GM23248 (cell line): ENCODE data around the gene ZBTB43. TPM values are rescaled to one million over a fixed set of nuclear protein-coding genes. Genes with fewer than 3 reads are reported as not detected.

ENCODE experiments used
- DNase-seq: peaks from one replicate; pipeline ENCODE4 v3.0.0-alpha.2; 2015
- H2AFZ ChIP-seq: fragments of 200-600 bp; sonication (generic); 2 replicates; pipeline ENCODE4 v1.6.1; 2016; ENCODE audit warnings: antibody characterized with exemption
- H3F3A ChIP-seq: fragments of 200-600 bp; sonication (generic); 2 replicates; pipeline ENCODE4 v1.6.1; 2016; ENCODE audit warnings: mild to moderate bottlenecking, antibody characterized with exemption, mixed run types; ENCODE audit not compliant: insufficient read depth
- H3K27ac ChIP-seq: fragments of 200-600 bp; sonication (generic); 2 replicates; pipeline ENCODE4 v1.5.1; 2016; ENCODE audit warnings: mild to moderate bottlenecking
- H3K27me3 ChIP-seq: fragments of 200-600 bp; sonication (generic); replicated peaks from 2 replicates; pipeline ENCODE4 v1.6.1; 2016; ENCODE audit warnings: mild to moderate bottlenecking; ENCODE audit not compliant: insufficient read depth
- H3K36me3 ChIP-seq: fragments of 200-600 bp; sonication (generic); 2 replicates; pipeline ENCODE4 v1.6.1; 2016; ENCODE audit warnings: low read depth, mild to moderate bottlenecking
- H3K4me1 ChIP-seq: fragments of 200-600 bp; sonication (generic); 2 replicates; pipeline ENCODE4 v1.6.1; 2016; ENCODE audit warnings: mild to moderate bottlenecking; ENCODE audit not compliant: insufficient read depth
- H3K4me2 ChIP-seq: fragments of 200-600 bp; sonication (generic); one replicate; pipeline ENCODE4 v1.6.1; 2016; ENCODE audit warnings: mild to moderate bottlenecking; ENCODE audit not compliant: unreplicated experiment
- H3K4me3 ChIP-seq: fragments of 200-600 bp; sonication (generic); 2 replicates; pipeline ENCODE4 v1.5.1; 2016; ENCODE audit warnings: mild to moderate bottlenecking
- H3K79me2 ChIP-seq: fragments of 200-600 bp; sonication (generic); 2 replicates; pipeline ENCODE4 v1.6.1; 2016; ENCODE audit warnings: mild to moderate bottlenecking; ENCODE audit not compliant: insufficient read depth
- H3K9ac ChIP-seq: fragments of 200-600 bp; sonication (generic); 2 replicates; pipeline ENCODE4 v1.6.1; 2016; ENCODE audit warnings: mild to moderate bottlenecking
- H3K9me2 ChIP-seq: fragments of 200-600 bp; sonication (generic); 2 replicates; pipeline ENCODE4 v1.6.1; 2016; ENCODE audit warnings: mixed run types, mild to moderate bottlenecking, moderate library complexity; ENCODE audit not compliant: insufficient read depth
- H3K9me3 ChIP-seq: fragments of 200-600 bp; sonication (generic); one replicate; pipeline ENCODE4 v1.6.1; 2017; ENCODE audit warnings: low read depth
- H4K20me1 ChIP-seq: fragments of 200-600 bp; sonication (generic); 2 replicates; pipeline ENCODE4 v1.6.0; 2016; ENCODE audit not compliant: insufficient read depth
- EZH2 ChIP-seq: fragments of 200-600 bp; sonication (generic); IDR thresholded peaks from 2 replicates; pipeline ENCODE4 v1.6.1; 2018; ENCODE audit warnings: antibody characterized with exemption, mild to moderate bottlenecking; ENCODE audit not compliant: insufficient read depth, poor library complexity, severe bottlenecking
- EZH2phosphoT487 ChIP-seq: fragments of 200-600 bp; sonication (generic); IDR thresholded peaks from 2 replicates; pipeline ENCODE4 v1.6.1; 2018; ENCODE audit warnings: antibody characterized with exemption, moderate library complexity, mild to moderate bottlenecking, low read depth; ENCODE audit not compliant: insufficient read depth
- WGBS, 2 experiments: methylation state at CpG; one replicate each; pipeline ENCODE4 v1.1.6; 2015 to 2017; ENCODE audit warnings: low lambda C conversion rate in 2 of 2, low coverage in 1 of 2; ENCODE audit errors: missing lambda C conversion rate in 2 of 2; 5-methylcytosine and 5-hydroxymethylcytosine counted together
- in situ Hi-C: fragments of 300-500 bp; cut with MboI; formaldehyde crosslinking; loops from 2 replicates; pipeline ENCODE4 v1.15.0; 2020
- polyA plus RNA-seq: library from polyadenylated mRNA; unstranded; fragments of >200 nt; fragmentation: Nextera tagmentation; extraction: Ambion mirVana; gene quantifications from 2 replicates; pipeline ENCODE4 v1.2.1, GENCODE V29; 2016
- total RNA-seq: library from RNA; depleted of rRNA; stranded (reverse); fragments of >200 nt; shearing (Covaris generic); gene quantifications from 2 replicates; pipeline ENCODE4 v1.2.3, GENCODE V29; 2014

The ZBTB43 gene
- total and polyA plus RNA-seq, 2 experiments from 2014 or later, result 8.5 to 12.3 TPM

DNA sequence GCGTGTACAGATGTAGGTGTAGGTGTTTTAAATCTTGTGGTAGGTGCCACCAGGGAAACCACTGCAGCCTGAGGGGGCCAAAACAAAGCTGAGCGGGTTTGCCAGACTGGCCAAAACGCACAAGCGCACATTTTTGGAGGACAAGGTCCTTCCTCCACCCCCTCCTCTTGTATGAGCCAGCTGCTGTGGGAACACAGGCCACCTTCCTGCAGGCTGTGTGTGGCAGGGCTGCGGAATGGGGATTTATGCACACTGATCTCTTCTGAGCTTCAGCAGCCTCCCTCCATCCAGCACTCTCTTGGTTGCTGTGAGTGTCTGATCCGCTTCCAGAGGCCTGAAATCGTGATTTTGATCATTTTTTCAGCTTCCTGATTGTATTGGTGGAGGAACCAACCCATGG is 22.4 kb downstream of the ZBTB43 start:
- H3K36me3 ChIP-seq, result peaks cover 6% of the 10 kb centered on the region
- H3K9me3 ChIP-seq, result no peaks in the 10 kb centered on the region
- in situ Hi-C loops, result no loop called here
- H3K4me2 ChIP-seq, result no peak overlapping the region
- peaks cover 99% of the 10 kb centered on the region for H3K79me2 ChIP-seq
- peaks cover 10% of the 10 kb centered on the region; the same call in 1 of the 2 replicates for H4K20me1 ChIP-seq
- 99% methylated on average over 7 of the region's 7 CpGs for whole genome bisulfite sequencing, 2 experiments
- no peak overlapping the region for H2AFZ ChIP-seq
- no peak for DNase-seq
- no peak overlapping the region for H3K27ac ChIP-seq
- TF ChIP-seq EZH2phosphoT487 (no peak), EZH2 (no peak)
- H3K9ac ChIP-seq, result no peak overlapping the region
- H3K9me2 ChIP-seq, result no peaks in the 10 kb centered on the region
- peaks cover 4% of the 10 kb centered on the region; the same call in 1 of the 2 replicates for H3F3A ChIP-seq
- H3K27me3 ChIP-seq, result no peaks in the 10 kb centered on the region
- no peak overlapping the region for H3K4me3 ChIP-seq
- H3K4me1 ChIP-seq, result no peaks in the 10 kb centered on the region

DNA sequence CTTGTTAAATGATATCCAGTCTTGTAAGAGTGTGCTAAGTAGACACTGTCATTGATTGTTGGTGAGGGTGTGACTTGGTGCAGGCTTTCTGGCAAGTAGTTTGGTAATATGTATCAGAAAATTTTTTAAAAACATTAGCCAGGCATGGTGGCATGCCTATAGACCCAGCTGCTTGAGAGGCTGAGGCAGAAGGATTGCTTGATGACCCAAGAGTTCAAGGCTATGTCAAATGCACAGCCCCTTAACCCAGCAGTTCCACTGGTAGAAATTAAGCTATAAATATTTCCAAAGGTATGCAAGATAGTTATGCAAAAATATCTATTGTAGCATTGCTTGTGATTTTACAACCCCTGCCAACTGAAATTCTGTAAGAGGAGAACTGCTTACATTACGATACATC is 24.2 kb downstream of the ZBTB43 start:
- H3K9me3 ChIP-seq, result no peaks in the 10 kb centered on the region
- TF ChIP-seq EZH2, result no peak
- no peak for TF ChIP-seq EZH2phosphoT487
- peaks cover 99% of the 10 kb centered on the region for H3K79me2 ChIP-seq
- peaks cover 10% of the 10 kb centered on the region; the same call in 1 of the 2 replicates for H4K20me1 ChIP-seq
- WGBS, 2 experiments, result 90 to 95% methylated on average over 1 of the region's 1 CpG
- DNase-seq, result no peak
- H3K9ac ChIP-seq, result no peak overlapping the region
- no peak overlapping the region for H3K4me3 ChIP-seq
- H3K9me2 ChIP-seq, result no peaks in the 10 kb centered on the region
- no peaks in the 10 kb centered on the region for H3F3A ChIP-seq
- H3K4me2 ChIP-seq, result no peak overlapping the region
- no peak overlapping the region for H2AFZ ChIP-seq
- H3K4me1 ChIP-seq, result no peaks in the 10 kb centered on the region
- no peak overlapping the region for H3K27ac ChIP-seq
- no peaks in the 10 kb centered on the region for H3K27me3 ChIP-seq
- peaks cover 6% of the 10 kb centered on the region for H3K36me3 ChIP-seq
- in situ Hi-C loops, result no loop called here

- no peaks in the 10 kb centered on the region for H3K27me3 ChIP-seq
- no peak for DNase-seq
- WGBS, 2 experiments, result 97 to 98% methylated on average over 3 of the region's 3 CpGs
- H3K4me1 ChIP-seq, result no peaks in the 10 kb centered on the region
- no peak overlapping the region for H3K4me2 ChIP-seq
- TF ChIP-seq EZH2phosphoT487 (no peak), EZH2 (no peak)
- H3K36me3 ChIP-seq, result peaks cover 7% of the 10 kb centered on the region
- H4K20me1 ChIP-seq, result peaks cover 10% of the 10 kb centered on the region; the same call in 1 of the 2 replicates
- in situ Hi-C loops, result no loop called here
- H3K9me3 ChIP-seq, result no peaks in the 10 kb centered on the region
- H3K9ac ChIP-seq, result no peak overlapping the region
- no peak overlapping the region for H3K27ac ChIP-seq
- H2AFZ ChIP-seq, result no peak overlapping the region
- peaks cover 97% of the 10 kb centered on the region for H3K79me2 ChIP-seq
- H3K9me2 ChIP-seq, result no peaks in the 10 kb centered on the region
- H3K4me3 ChIP-seq, result no peak overlapping the region
- no peaks in the 10 kb centered on the region for H3F3A ChIP-seq
Measured at GRCh38 chr9:126830827-126831226, 26.0 kb downstream of the ZBTB43 start.

- 81 to 83% methylated on average over 9 of the region's 9 CpGs for WGBS, 2 experiments
- H2AFZ ChIP-seq, result no peak overlapping the region
- DNase-seq, result no peak
- no peaks in the 10 kb centered on the region for H3K9me3 ChIP-seq
- H3K9me2 ChIP-seq, result no peaks in the 10 kb centered on the region
- H4K20me1 ChIP-seq, result peaks cover 10% of the 10 kb centered on the region; the same call in 1 of the 2 replicates
- peaks cover 7% of the 10 kb centered on the region for H3K36me3 ChIP-seq
- no peaks in the 10 kb centered on the region for H3K27me3 ChIP-seq
- H3K9ac ChIP-seq, result no peak overlapping the region
- no peak overlapping the region for H3K4me3 ChIP-seq
- in situ Hi-C loops, result no loop called here
- H3K4me2 ChIP-seq, result no peak overlapping the region
- no peaks in the 10 kb centered on the region for H3K4me1 ChIP-seq
- H3F3A ChIP-seq, result no peaks in the 10 kb centered on the region
- peaks cover 97% of the 10 kb centered on the region for H3K79me2 ChIP-seq
- TF ChIP-seq EZH2phosphoT487, result no peak
- no peak for TF ChIP-seq EZH2
- no peak overlapping the region for H3K27ac ChIP-seq
Measured at GRCh38 chr9:126832440-126832839, 27.6 kb downstream of the ZBTB43 start.

DNA sequence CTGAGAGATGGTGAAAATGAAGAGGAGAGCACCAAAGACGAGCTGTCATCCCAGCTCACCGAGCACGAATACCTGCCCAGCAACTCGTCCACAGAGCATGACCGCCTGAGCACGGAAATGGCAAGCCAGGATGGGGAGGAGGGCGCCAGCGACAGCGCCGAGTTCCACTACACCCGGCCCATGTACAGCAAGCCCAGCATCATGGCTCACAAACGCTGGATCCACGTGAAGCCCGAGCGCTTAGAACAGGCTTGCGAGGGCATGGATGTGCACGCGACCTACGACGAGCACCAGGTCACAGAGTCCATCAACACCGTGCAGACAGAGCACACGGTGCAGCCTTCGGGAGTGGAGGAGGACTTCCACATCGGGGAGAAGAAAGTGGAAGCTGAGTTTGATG is 28.2 kb downstream of the ZBTB43 start:
- 92 to 93% methylated on average over 23 to 24 of the region's 24 CpGs for WGBS, 2 experiments
- peaks cover 12% of the 10 kb centered on the region for H3K36me3 ChIP-seq
- H3F3A ChIP-seq, result no peaks in the 10 kb centered on the region
- no peak for DNase-seq
- H3K4me3 ChIP-seq, result no peak overlapping the region
- peaks cover 10% of the 10 kb centered on the region; the same call in 1 of the 2 replicates for H4K20me1 ChIP-seq
- no peak overlapping the region for H3K4me2 ChIP-seq
- in situ Hi-C loops, result no loop called here
- H3K27me3 ChIP-seq, result no peaks in the 10 kb centered on the region
- no peaks in the 10 kb centered on the region for H3K9me2 ChIP-seq
- H2AFZ ChIP-seq, result no peak overlapping the region
- H3K27ac ChIP-seq, result no peak overlapping the region
- peaks cover 97% of the 10 kb centered on the region for H3K79me2 ChIP-seq
- no peak overlapping the region for H3K9ac ChIP-seq
- TF ChIP-seq EZH2phosphoT487, result no peak
- no peak for TF ChIP-seq EZH2
- no peaks in the 10 kb centered on the region for H3K9me3 ChIP-seq
- H3K4me1 ChIP-seq, result no peaks in the 10 kb centered on the region
